Choroid plexus epithelial cell (primary cell): ENCODE results near the gene TMEM200A.

Experiments
- DNase-seq: peaks from one replicate; pipeline ENCODE4 v3.0.0-alpha.2; 2010; ENCODE audit warnings: low read depth
- H3K4me3 ChIP-seq: 2 replicates; pipeline ENCODE4 v1.5.1; 2011; ENCODE audit warnings: low read depth, mild to moderate bottlenecking, control low read depth, low read length, moderate library complexity
- CTCF ChIP-seq: conservative IDR thresholded peaks from 2 replicates; pipeline ENCODE4 v1.5.1; 2011; ENCODE audit warnings: low read depth, mild to moderate bottlenecking, control low read depth, inconsistent platforms, low read length, moderate library complexity

TMEM200A gene

GRCh38 chr6:130489514-130489913 lies 123.7 kb downstream of the TMEM200A start:
- H3K4me3 ChIP-seq, result no peak overlapping the region
- no peak for TF ChIP-seq CTCF
- DNase-seq, result no peak
